Aorta (tissue), 5 donors: Measurements from ENCODE around the gene SLC15A2. TPM values are rescaled to one million over a fixed set of nuclear protein-coding genes. Genes with fewer than 3 reads are reported as not detected.
"Not testable (repeated sequence)": the region's sequence is repeated elsewhere in the genome, so short reads cannot be mapped to it uniquely, and the experiment has no call there.

ENCODE experiments used
- ATAC-seq: fragments of 200-7000 bp; cut with Tn5 transposase; one replicate; pipeline ENCODE4 v1.9.1; 2022; ENCODE audit warnings: moderate library complexity; ENCODE audit not compliant: low FRiP score
- DNase-seq, 2 donors: peaks; one replicate each; pipeline ENCODE4 v3.0.0-alpha.2; 2020
- H3K27ac ChIP-seq, 2 donors: one replicate each; pipeline ENCODE4 v1.5.1; 2013; ENCODE audit warnings: low read length in 2 of 2, mild to moderate bottlenecking in 2 of 2, moderate library complexity in 2 of 2, control low read depth in 1 of 2, inconsistent platforms in 1 of 2, low read depth in 1 of 2
- H3K27me3 ChIP-seq, 2 donors: one replicate each; pipeline ENCODE4 v1.6.1; 2013; ENCODE audit warnings: control low read depth in 1 of 2, low read length in 1 of 2, mild to moderate bottlenecking in 1 of 2, moderate library complexity in 1 of 2; ENCODE audit not compliant: insufficient read depth in 2 of 2, control insufficient read depth in 1 of 2
- H3K36me3 ChIP-seq, 2 donors: one replicate each; pipeline ENCODE4 v1.6.1; 2013; ENCODE audit warnings: control low read depth in 1 of 2, low read length in 1 of 2, mild to moderate bottlenecking in 1 of 2; ENCODE audit not compliant: insufficient read depth in 2 of 2, control insufficient read depth in 1 of 2
- H3K4me1 ChIP-seq, 2 donors: one replicate each; pipeline ENCODE4 v1.6.1; 2013; ENCODE audit warnings: low read length in 2 of 2, control low read depth in 1 of 2, mild to moderate bottlenecking in 1 of 2, moderate library complexity in 1 of 2; ENCODE audit not compliant: insufficient read depth in 2 of 2, control insufficient read depth in 1 of 2
- H3K4me3 ChIP-seq, 2 donors: one replicate each; pipeline ENCODE4 v1.5.1; 2013; ENCODE audit warnings: low read length in 2 of 2, control low read depth in 1 of 2, mild to moderate bottlenecking in 1 of 2
- H3K9me3 ChIP-seq: one replicate; pipeline ENCODE4 v1.6.1; 2013; ENCODE audit warnings: mild to moderate bottlenecking, low read length; ENCODE audit not compliant: control insufficient read depth
- WGBS, 2 donors: extraction: QIAGEN DNeasy Blood & Tissue Kit; methylation state at CpG; one replicate each; pipeline ENCODE4 v1.1.7; 2013; 5-methylcytosine and 5-hydroxymethylcytosine counted together
- intact Hi-C, 2 donors: fragments of 100-400 bp; cut with DNase I; formaldehyde crosslinking; loops; one replicate each; pipeline versions ENCODE4 v1.14.2 to v1.15.0; 2022
- polyA plus RNA-seq, 2 donors: library from polyadenylated mRNA; stranded (reverse); fragments of 200-250 nt; gene quantifications; one replicate each; pipeline ENCODE4 v1.2.3, GENCODE V29; 2013
- total RNA-seq, 2 donors: library from RNA; stranded (reverse); fragmentation: NEBNext Ultra II Directional; extraction: Animal tissue kit (Norgen Biotek cat#: 25700); gene quantifications; one replicate each; pipeline ENCODE4 v1.2.1, GENCODE V29; 2021
- donor health status: healthy with polysubstance abuse.
- donor health status: Bipolar disorder and iron deficiency.
- donor health status: DM: no; HTN: no; CAD: no.
- donor health status: DM: no; HTN: no; CAD: no.
- donor health status: DM: yes; HTN: yes; CAD: no.

The SLC15A2 gene
- total and polyA plus RNA-seq, 4 donors = 0.25 to 5.5 (median 0.81) TPM

DNA sequence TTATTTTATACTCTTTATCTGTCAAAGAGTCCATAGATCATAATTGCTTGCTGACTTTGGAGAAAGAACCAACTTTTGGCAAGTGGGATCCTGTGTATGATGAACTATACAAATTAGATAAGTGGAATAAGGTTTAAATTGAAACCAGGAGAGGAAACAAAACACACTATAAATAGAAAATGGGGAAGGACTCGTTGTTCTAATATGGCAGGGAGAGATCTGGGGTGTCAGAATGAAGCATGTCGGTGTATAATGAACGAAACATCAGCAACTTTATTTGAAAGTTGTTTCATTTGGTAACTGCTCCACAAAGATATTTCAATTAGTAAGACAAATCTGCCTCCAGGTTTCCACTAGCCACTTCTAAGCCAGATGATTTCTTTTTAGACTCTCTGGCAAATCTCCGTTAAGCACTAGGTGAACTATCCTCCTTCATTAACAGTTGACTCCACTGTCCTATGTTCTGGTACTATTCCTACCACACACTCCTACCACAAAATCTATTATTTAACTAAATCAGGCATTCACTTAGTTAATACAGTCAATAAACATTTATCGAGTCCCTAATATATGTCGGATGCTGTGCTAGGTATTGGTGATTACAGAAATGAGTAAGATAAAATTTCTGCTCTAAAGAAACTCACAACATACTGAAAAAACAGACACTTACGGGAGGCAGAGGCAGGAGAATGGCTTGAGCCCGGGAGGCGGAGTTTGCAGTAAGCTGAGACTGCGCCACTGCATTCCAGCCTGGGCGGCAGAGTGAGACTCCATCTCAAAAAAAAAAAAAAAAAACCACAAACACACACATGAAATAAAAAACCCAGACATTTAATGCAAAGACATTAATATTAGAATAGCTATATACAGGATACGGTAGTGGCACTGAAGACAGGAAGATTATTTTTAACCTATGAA is 20.1 kb downstream of the SLC15A2 start:
- ATAC-seq = no peak
- DNase-seq = no peak
- Histone ChIP-seq H3K27me3 (no peaks in the 10 kb centered on the region), H3K4me3 (no peak overlapping the region), H3K9me3 (no peaks in the 10 kb centered on the region), H3K4me1 (no peaks in the 10 kb centered on the region), H3K36me3 (no peaks in the 10 kb centered on the region), H3K27ac (no peak overlapping the region)
- 43 to 45% methylated on average over 12 of the region's 12 CpGs for WGBS, 2 donors
- intact Hi-C loops = no loop called here

DNA sequence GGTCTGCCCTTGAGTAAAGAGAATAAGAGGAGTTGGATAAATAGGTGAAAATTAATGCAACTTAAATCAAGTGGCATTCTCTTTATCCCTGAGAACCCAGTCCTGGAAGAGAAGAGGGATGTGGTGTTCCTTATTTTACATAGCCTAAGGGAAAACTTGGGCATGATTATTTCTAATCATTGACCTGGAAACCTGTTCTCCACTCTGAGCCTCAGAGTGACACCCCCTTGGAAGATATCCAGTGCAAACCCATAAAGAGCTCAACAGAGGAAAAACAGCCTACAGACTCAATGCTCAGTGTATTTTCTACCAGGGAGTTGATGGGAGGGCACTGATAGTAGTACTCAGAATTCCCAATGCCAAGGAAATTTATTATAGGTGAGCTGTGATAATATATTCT is 22.0 kb downstream of the SLC15A2 start:
- Histone ChIP-seq H3K4me3 (no peak overlapping the region), H3K4me1 (no peaks in the 10 kb centered on the region), H3K27ac (no peak overlapping the region), H3K36me3 (no peaks in the 10 kb centered on the region), H3K27me3 (no peaks in the 10 kb centered on the region), H3K9me3 (no peaks in the 10 kb centered on the region)
- intact Hi-C loops = no loop called here
- DNase-seq = no peak
- ATAC-seq = no peak

GRCh38 chr3:121918779-121919483 is 24.7 kb downstream of the SLC15A2 start:
- intact Hi-C loops = no loop called here
- ATAC-seq (no peak), DNase-seq (no peak)
- Histone ChIP-seq H3K4me3 (no peak overlapping the region), H3K27ac (no peak overlapping the region), H3K27me3 (no peaks in the 10 kb centered on the region), H3K36me3 (no peaks in the 10 kb centered on the region), H3K9me3 (no peaks in the 10 kb centered on the region), H3K4me1 (no peaks in the 10 kb centered on the region)
- 83 to 86% methylated on average over 19 of the region's 19 CpGs for WGBS, 2 donors

DNA sequence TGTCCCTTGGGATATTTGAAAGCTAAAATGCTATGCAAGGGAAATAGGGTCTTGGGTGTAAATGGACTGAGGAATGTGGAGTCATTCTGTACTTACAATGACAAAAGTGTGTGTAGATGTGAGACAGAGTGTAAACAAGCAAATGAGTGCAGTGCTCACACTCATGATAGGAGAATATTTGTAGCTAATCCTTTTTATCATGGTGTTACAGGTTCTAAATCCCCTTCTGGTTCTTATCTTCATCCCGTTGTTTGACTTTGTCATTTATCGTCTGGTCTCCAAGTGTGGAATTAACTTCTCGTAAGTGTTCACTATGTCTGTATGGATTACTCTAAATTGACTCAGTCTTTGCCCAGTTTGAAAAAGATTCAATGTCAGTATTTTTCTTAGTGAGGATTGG is 30.5 kb downstream of the SLC15A2 start:
- 68 to 71% methylated on average over 3 of the region's 3 CpGs for WGBS, 2 donors
- Histone ChIP-seq H3K27ac (no peak overlapping the region), H3K36me3 (peaks cover 2% of the 10 kb centered on the region in 2 donors), H3K27me3 (no peaks in the 10 kb centered on the region), H3K9me3 (no peaks in the 10 kb centered on the region), H3K4me3 (no peak overlapping the region), H3K4me1 (no peaks in the 10 kb centered on the region)
- DNase-seq = no peak
- intact Hi-C loops = no loop called here
- no peak for ATAC-seq

- Histone ChIP-seq H3K27me3 (no peaks in the 10 kb centered on the region), H3K4me1 (no peaks in the 10 kb centered on the region), H3K27ac (no peak overlapping the region), H3K36me3 (peaks cover 2% of the 10 kb centered on the region in 2 donors), H3K4me3 (no peak overlapping the region), H3K9me3 (no peaks in the 10 kb centered on the region)
- ATAC-seq = no peak
- no peak for DNase-seq
- WGBS, 2 donors = 88 to 89% methylated on average over 1 of the region's 1 CpG
- intact Hi-C loops = no loop called here
Observed at GRCh38 chr3:121926380-121926779, 32.2 kb downstream of the SLC15A2 start.

DNA sequence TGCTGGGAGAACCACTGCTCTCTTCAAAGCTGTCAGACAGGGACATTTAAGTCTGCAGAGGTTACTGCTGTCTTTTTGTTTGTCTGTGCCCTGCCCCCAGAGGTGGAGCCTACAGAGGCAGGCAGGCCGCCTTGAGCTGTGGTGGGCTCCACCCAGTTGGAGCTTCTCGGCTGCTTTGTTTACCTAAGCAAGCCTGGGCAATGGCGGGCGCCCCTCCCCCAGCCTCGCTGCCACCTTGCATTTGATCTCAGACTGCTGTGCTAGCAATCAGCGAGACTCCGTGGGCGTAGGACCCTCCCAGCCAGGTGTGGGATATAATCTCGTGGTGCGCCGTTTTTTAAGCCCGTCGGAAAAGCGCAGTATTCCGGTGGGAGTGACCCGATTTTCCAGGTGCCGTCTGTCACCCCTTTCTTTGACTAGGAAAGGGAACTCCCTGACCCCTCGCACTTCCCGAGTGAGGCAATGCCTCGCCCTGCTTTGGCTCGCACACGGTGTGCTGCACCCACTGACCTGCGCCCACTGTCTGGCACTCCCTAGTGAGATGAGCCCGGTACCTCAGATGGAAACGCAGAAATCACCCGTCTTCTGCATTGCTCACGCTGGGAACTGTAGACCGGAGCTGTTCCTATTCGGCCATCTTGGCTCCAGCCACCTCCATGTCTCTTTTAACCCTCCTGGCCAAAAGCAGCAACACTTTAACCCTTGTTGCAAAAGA is 44.1 kb downstream of the SLC15A2 start:
- DNase-seq, H3K27me3 ChIP-seq: not testable (repeated sequence)

GRCh38 chr3:121941592-121941991 is 47.4 kb downstream of the SLC15A2 start:
- intact Hi-C loops = no loop called here
- Histone ChIP-seq H3K4me1 (no peaks in the 10 kb centered on the region), H3K36me3 (no peaks in the 10 kb centered on the region), H3K27ac (no peak overlapping the region), H3K27me3 (no peaks in the 10 kb centered on the region), H3K4me3 (no peak overlapping the region), H3K9me3 (no peaks in the 10 kb centered on the region)
- ATAC-seq (no peak), DNase-seq (no peak)
- 83 to 90% methylated on average over 1 of the region's 1 CpG for WGBS, 2 donors

More for the DNA sequence above, 44.1 kb downstream of the SLC15A2 start:
- H3K4me3 ChIP-seq, intact Hi-C loops, H3K9me3 ChIP-seq, H3K27ac ChIP-seq, ATAC-seq, H3K36me3 ChIP-seq, H3K4me1 ChIP-seq: not testable (repeated sequence)
- 83 to 88% methylated on average over 27 to 29 of the region's 29 CpGs for WGBS, 2 donors

DNA sequence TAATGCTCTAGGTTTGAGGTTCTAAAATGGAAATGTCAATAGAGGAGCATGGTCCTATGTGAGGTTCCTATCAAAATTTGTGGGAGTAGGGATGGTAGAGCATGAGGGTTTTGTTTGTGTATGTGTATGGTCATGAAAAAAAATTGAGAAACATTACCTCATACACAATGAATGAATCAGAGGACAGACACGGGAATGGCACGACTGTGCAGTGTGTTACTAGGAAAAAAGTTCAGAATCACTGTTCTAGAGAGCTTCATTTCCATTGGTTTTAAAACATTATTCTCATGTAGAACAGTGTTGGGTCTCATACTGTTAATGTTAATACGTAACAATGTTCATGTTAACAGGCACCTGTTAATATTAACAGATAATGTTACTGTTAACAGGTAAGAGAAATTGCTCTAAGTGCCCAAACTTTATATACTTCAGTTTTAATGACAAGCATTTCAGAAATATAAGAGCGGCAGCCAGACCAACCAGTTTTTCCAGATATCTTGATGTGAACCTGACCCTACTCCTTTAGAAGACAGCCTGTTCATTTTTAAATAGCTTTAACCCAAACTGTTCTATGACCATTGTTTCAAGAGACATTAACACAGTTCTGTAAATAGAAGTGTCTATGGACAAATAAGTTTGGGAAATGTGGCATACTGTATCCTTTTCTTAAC is 48.0 kb downstream of the SLC15A2 start:
- no peaks in the 10 kb centered on the region for H3K27me3 ChIP-seq
- H3K9me3 ChIP-seq = no peaks in the 10 kb centered on the region
- H3K27ac ChIP-seq = no peak overlapping the region
- intact Hi-C loops = no loop called here
- ATAC-seq (no peak), DNase-seq (no peak)
- 59 to 61% methylated on average over 4 of the region's 4 CpGs for WGBS, 2 donors
- H3K4me1 ChIP-seq = no peaks in the 10 kb centered on the region
- H3K4me3 ChIP-seq = no peak overlapping the region
- no peaks in the 10 kb centered on the region for H3K36me3 ChIP-seq
